MCF 10A (cell line): ENCODE results near the gene SCARB1. TPM values are rescaled to one million over a fixed set of nuclear protein-coding genes. Genes with fewer than 3 reads are reported as not detected.

Experiments used
- BruUV-seq: library from RNA; stranded (reverse); fragments of 400-500 nt; replicated peaks from 2 replicates; lab custom pipeline; 2021; lab: Mats Ljungman, UMichigan
- CTCF ChIA-PET: fragments of 300-600 bp; sonication (Branson Sonifier 250); formaldehyde crosslinking; extraction: SDS; loops from one replicate; lab custom pipeline; 2021; ENCODE audit warnings: antibody characterized with exemption, inconsistent platforms; lab: Yijun Ruan, JAX
- POLR2A ChIA-PET: fragments of 300-600, 350-650 bp; sonication (Branson Sonifier 250); formaldehyde crosslinking; extraction: SDS; loops from one replicate; lab custom pipeline; 2020; ENCODE audit warnings: antibody characterized with exemption, inconsistent platforms; lab: Yijun Ruan, JAX
- DNase-seq: peaks from one replicate; pipeline ENCODE4 v3.0.0-alpha.2; 2018; ENCODE audit not compliant: unreplicated experiment
- H3K27ac Mint-ChIP-seq: one replicate; pipeline ENCODE4 v1.8.0; 2022; ENCODE audit warnings: mild to moderate bottlenecking, low read depth, mixed read lengths; ENCODE audit not compliant: unreplicated experiment
- H3K27me3 Mint-ChIP-seq: one replicate; pipeline ENCODE4 v1.8.0; 2022; ENCODE audit warnings: mixed read lengths; ENCODE audit not compliant: insufficient read depth, unreplicated experiment
- H3K36me3 Mint-ChIP-seq: one replicate; pipeline ENCODE4 v1.8.0; 2022; ENCODE audit warnings: mild to moderate bottlenecking, moderate library complexity, mixed read lengths; ENCODE audit not compliant: insufficient read depth, unreplicated experiment
- H3K4me1 Mint-ChIP-seq: one replicate; pipeline ENCODE4 v1.8.0; 2022; ENCODE audit warnings: mixed read lengths; ENCODE audit not compliant: insufficient read depth, unreplicated experiment
- H3K4me3 Mint-ChIP-seq: one replicate; pipeline ENCODE4 v1.8.0; 2022; ENCODE audit warnings: mild to moderate bottlenecking, moderate library complexity, mixed read lengths; ENCODE audit not compliant: unreplicated experiment
- H3K9me3 Mint-ChIP-seq: one replicate; pipeline ENCODE4 v1.8.0; 2022; ENCODE audit warnings: mixed read lengths; ENCODE audit not compliant: unreplicated experiment
- CTCF ChIP-seq: fragments of 200-600 bp; IDR thresholded peaks from one replicate; pipeline ENCODE4 v1.8.0; 2022; ENCODE audit warnings: antibody characterized with exemption, mild to moderate bottlenecking; ENCODE audit not compliant: unreplicated experiment
- intact Hi-C: fragments of 100-400 bp; cut with micrococcal nuclease; formaldehyde crosslinking; loops from 2 replicates; pipeline ENCODE4 v1.14.1; 2022
- total RNA-seq: library from RNA; stranded (reverse); gene quantifications from 2 replicates; pipeline ENCODE4 v1.2.3, GENCODE V29; 2022

The SCARB1 gene
- total RNA-seq, 1 experiment from 2014 or later: 71.0 TPM

- H3K9me3 Mint-ChIP-seq: no peaks in the 10 kb centered on the region
- no peaks in the 10 kb centered on the region for H3K27me3 Mint-ChIP-seq
- no peak for DNase-seq
- no peak overlapping the region for H3K4me3 Mint-ChIP-seq
- BruUV-seq: no TSS peak
- no peaks in the 10 kb centered on the region for H3K36me3 Mint-ChIP-seq
- no peak for TF ChIP-seq CTCF
- POLR2A ChIA-PET: interaction anchor here (0.6 to 2.8 kb wide), 6 partner anchors 10 to 1167 kb away, joined by 3 to 16 read pairs (median 4); no protein-coding TSS in a partner anchor
- CTCF ChIA-PET: interaction anchor here (0.9 to 1.5 kb wide), 5 partner anchors 21 to 702 kb away, joined by 3 to 4 read pairs (median 4); no protein-coding TSS in a partner anchor
- peaks cover 35% of the 10 kb centered on the region for H3K4me1 Mint-ChIP-seq
- H3K27ac Mint-ChIP-seq: no peak overlapping the region
- intact Hi-C loops: loop anchor here (5.0 kb wide), 3 partner anchors 63 to 233 kb away; partner anchors contain the start of gene NCOR2
Measured at GRCh38 chr12:124745465-124745890, 118.2 kb downstream of the SCARB1 start.

DNA sequence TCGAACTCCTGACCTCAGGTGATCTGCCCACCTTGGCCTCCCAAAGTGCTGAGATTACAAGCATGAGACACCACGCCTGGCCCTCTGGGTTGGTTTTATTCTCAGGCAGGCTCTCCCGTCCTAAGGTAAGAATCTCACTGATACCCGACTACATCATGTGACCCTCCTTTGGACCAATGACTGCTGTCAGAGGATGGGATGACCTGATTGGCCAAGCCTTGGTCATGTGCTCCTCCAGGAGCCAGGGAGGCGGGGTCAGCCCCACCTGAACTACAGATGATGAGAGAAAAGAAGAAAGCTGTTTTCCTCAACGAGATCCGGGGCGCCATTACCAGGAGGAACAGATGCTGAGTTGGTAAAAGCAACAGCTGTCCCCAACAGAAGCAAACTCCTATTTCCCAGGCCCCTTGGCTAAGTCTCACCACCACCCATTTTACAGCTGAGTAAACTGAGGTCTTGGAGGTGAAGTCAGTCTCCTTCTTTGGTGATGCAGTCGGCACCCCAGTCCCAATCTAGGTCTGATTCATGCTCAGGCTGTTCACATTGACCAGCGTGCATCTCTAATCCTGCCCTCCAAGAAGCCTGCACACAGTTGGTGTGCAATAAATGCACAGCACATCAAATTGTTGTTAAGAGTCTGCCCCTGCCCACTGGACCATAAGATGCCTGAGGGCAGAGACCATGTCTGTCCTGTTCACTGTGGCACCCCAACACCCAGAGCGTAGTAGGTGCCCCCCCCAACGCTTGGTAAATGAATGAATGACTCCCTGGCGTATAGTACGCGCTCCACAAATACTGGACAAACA is 118.8 kb downstream of the SCARB1 start:
- TF ChIP-seq CTCF: no peak
- Mint-ChIP-seq H3K9me3 (no peaks in the 10 kb centered on the region), H3K27me3 (no peaks in the 10 kb centered on the region), H3K4me3 (no peak overlapping the region), H3K4me1 (peaks cover 41% of the 10 kb centered on the region), H3K27ac (no peak overlapping the region), H3K36me3 (no peaks in the 10 kb centered on the region)
- intact Hi-C loops: loop anchor here (5.0 kb wide), 3 partner anchors 63 to 233 kb away; partner anchors contain the start of gene NCOR2
- no peak for DNase-seq
- CTCF ChIA-PET: interaction anchor here (1.2 to 1.4 kb wide), 2 partner anchors 20 to 27 kb away, joined by 4 read pairs; no protein-coding TSS in a partner anchor
- no TSS peak for BruUV-seq
- POLR2A ChIA-PET: interaction anchor here (0.6 to 2.8 kb wide), 3 partner anchors 11 to 179 kb away, joined by 3 to 16 read pairs (median 3); no protein-coding TSS in a partner anchor

DNA sequence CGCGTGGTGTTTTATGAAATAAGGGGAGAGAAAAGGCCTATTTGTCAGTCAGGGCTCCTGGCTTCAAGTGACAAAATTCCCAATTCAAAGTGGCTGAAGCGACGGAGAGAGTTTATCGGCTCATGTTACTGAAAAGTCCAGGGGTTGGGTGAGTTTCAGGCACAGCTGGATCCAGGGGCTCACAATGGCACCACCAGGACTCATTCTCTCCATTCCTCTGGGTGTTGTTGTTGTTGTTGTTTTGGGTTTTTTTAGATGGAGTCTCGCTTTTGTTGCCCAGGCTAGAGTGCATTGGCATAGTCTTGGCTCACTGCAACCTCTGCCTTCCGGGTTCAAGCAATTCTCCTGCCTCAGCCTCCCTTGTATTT is 119.4 kb downstream of the SCARB1 start:
- H3K4me1 Mint-ChIP-seq: peaks cover 43% of the 10 kb centered on the region
- no peak overlapping the region for H3K4me3 Mint-ChIP-seq
- no peaks in the 10 kb centered on the region for H3K36me3 Mint-ChIP-seq
- CTCF ChIA-PET: interaction anchor here (1.4 kb wide), 1 partner anchor 20 kb away, joined by 4 read pairs; no protein-coding TSS in a partner anchor
- H3K27me3 Mint-ChIP-seq: no peaks in the 10 kb centered on the region
- no TSS peak for BruUV-seq
- no peaks in the 10 kb centered on the region for H3K9me3 Mint-ChIP-seq
- POLR2A ChIA-PET: interaction anchor here (0.6 kb wide), 1 partner anchor 178 kb away, joined by 3 read pairs; no protein-coding TSS in a partner anchor
- no peak overlapping the region for H3K27ac Mint-ChIP-seq
- TF ChIP-seq CTCF: no peak
- intact Hi-C loops: no loop called here
- DNase-seq: no peak
